Activated CD4-positive, alpha-beta T cell treated with anti-CD3 and anti-CD28 coated beads for 24 hours (primary cell): ENCODE measurements around the gene BAIAP3.
"Not testable (repeated sequence)": the region's sequence is repeated elsewhere in the genome, so short reads cannot be mapped to it uniquely, and the experiment has no call there.

Experiments used
- DNase-seq, 2 donors: peaks; one replicate each; pipeline ENCODE4 v3.0.0-alpha.2; 2020; ENCODE audit warnings: low read depth in 2 of 2

Gene BAIAP3

DNA sequence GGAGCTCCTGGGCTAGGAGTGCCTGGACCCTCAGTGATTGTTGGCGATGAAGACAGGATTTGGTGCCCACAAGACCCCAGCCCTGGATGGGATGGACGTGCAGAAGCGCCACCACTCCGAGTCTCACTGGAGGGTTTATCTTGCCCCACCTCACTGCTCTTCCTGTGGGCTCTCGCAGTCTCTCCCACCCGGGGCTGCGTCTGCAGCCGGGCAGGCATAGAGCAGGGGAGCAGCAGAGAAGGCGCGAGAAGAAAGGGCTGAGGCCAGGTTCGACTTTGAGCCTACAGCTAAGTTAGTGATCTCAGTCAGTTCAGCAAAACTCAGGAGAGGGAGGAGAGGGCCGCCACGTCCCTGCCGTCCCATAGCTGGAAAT, 17.4 kb upstream of the BAIAP3 start:
- DNase-seq = no peak

GRCh38 chr16:1317479-1318267, 15.8 kb upstream of the BAIAP3 start:
- no peak for DNase-seq

DNA sequence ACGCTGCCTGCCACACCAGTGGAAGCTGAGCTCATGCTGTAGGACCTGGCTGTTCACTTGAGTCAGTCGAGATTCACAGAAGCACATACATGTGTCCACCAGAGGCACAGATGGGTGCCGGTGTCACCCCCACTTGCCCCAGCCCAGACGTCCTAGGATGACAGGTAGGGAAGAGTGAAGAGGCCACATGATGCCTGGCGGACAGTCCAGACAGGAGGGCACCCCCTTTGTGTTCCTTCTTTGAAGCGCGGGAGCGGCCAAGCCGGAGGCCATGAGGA, 15.2 kb upstream of the BAIAP3 start:
- no peak for DNase-seq

DNA sequence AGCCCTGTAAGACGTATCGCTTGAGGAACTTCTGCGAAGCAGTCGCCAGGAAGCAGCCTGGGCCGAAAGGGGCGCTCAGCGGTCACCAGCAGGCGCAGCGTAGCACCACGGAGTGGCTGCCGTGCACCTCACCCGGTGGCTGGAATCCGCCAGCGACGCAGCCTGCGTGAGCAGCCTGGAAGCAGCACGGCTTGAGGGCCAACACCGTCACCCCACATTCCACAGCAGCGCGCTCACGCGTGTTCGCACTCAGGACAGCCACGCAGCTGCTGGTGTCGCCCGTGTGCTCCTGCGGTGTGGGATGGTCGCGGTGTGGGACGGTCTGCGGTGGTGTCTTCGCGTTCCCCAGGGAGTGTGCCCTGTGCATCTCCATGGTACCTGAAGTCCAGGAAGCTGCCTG, 14.4 kb upstream of the BAIAP3 start:
- no peak for DNase-seq

- no peak for DNase-seq
Observed at GRCh38 chr16:1320097-1320496, 13.3 kb upstream of the BAIAP3 start.

DNA sequence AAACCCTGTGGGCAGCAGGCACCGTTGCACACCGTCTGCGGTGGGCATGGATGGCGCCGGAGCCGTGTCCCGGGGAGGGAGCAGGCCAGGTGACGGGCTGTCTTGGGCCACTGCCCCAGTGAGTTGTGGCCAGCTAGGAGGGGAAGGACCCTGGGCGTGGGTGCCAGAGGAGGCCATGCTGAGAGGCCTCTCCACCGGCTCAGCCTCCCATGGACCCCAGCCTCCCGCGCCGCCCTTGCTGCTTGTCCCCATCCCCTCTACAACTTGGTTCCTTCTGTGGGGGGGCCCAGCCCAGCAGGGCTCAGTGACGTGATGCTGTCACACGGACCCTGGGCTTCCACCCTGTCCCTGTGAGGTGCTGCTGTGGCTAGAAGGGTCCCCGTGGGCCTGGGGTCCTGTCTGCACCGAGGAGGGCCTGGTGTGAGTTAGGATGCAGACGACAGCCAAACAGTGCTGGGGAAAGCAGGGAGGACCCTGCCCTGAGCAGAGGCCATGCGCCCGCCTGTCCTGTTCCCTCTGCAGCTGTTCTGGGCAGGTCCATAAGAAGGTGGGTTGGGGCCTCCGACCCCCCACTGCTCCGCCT, 12.7 kb upstream of the BAIAP3 start:
- DNase-seq = no peak

- no peak for DNase-seq
Observed at GRCh38 chr16:1322407-1322806, 11.0 kb upstream of the BAIAP3 start.

GRCh38 chr16:1323296-1324239, 9.9 kb upstream of the BAIAP3 start:
- no peak for DNase-seq

GRCh38 chr16:1324286-1324826, 9.1 kb upstream of the BAIAP3 start:
- DNase-seq = no peak

DNA sequence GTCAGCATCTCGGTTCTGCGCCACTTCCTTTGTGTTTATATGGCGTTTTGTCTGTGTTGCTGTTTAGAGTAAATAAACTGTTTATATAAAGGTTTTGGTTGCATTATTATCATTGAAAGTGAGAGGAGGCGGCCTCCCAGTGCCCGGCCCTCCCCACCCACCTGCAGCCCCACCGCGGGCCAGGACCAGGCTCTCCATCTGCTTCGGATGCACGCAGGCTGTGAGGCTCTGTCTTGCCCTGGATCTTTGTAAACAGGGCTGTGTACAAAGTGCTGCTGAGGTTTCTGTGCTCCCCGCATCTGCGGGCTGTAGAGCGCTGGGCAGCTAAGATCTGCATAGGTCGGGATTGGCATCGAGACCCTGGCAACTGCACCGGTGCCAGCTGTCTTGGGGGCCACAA, 8.2 kb upstream of the BAIAP3 start:
- no peak for DNase-seq

GRCh38 chr16:1325673-1326371, 7.6 kb upstream of the BAIAP3 start:
- DNase-seq = no peak

DNA sequence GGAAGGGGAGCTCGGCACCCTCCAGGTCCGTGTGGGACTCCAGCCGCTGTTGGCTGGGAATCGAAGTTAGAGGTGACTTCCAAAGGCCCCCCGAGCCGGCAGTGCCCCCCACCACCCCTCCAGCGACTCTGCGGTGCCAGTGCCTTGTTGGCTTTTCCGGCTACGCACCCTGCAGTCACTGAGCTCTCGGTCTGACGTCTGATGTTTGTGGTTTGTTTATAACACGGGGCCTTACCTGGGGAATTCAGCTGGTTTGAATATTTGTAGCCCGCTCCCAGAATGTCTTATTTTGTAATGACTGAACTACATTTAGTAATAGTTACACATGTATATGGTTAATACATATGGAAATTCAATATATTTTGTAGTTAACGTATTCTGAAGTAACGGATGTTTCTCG, 7.1 kb upstream of the BAIAP3 start:
- no peak for DNase-seq

- no peak for DNase-seq
Observed at GRCh38 chr16:1326946-1327618, 6.4 kb upstream of the BAIAP3 start.

- no peak for DNase-seq
Observed at GRCh38 chr16:1327619-1327947, 5.9 kb upstream of the BAIAP3 start.

DNA sequence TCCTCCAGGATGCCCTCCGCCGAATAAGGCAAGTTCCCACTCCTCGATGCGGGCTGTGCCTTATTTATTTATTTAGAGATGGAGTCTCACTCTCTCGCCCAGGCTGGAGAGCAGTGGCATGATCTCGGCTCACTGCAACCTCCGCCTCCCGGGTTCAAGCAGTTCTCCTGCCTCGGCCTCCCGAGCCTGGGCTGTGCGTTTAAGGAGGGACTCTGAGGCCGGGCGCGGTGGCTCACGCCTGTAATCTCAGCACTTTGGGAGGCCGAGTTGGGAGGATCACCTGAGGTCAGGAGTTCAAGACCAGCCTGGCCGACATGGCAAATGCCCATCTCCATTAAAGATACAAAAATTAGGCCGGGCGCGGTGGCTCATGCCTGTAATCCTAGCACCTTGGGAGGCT, 5.3 kb upstream of the BAIAP3 start:
- DNase-seq = not testable (repeated sequence)

DNA sequence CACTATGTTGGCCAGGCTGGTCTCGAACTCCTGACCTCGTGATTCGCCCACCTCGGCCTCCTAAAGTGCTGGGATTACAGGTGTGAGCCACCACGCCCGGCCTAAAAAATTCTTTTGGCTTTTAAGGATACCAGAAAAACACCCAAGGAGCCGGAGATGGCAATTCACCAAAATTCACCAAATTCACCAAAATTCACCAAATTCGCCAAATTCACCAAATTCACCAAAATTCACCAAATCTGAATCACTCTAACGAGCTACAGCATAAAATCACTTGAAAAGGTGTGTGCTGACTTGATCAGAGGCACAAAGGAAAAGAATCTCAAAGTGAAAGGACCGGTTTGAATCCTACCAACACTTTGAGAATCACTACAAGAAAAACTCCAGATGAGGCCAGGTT, 4.5 kb upstream of the BAIAP3 start:
- DNase-seq = not testable (repeated sequence)

- peak in 1 of 2 donors; percentile 33 for DNase-seq
Observed at GRCh38 chr16:1330260-1330914, 3.1 kb upstream of the BAIAP3 start.

- no peak for DNase-seq
Observed at GRCh38 chr16:1330931-1331711, 2.3 kb upstream of the BAIAP3 start.

DNA sequence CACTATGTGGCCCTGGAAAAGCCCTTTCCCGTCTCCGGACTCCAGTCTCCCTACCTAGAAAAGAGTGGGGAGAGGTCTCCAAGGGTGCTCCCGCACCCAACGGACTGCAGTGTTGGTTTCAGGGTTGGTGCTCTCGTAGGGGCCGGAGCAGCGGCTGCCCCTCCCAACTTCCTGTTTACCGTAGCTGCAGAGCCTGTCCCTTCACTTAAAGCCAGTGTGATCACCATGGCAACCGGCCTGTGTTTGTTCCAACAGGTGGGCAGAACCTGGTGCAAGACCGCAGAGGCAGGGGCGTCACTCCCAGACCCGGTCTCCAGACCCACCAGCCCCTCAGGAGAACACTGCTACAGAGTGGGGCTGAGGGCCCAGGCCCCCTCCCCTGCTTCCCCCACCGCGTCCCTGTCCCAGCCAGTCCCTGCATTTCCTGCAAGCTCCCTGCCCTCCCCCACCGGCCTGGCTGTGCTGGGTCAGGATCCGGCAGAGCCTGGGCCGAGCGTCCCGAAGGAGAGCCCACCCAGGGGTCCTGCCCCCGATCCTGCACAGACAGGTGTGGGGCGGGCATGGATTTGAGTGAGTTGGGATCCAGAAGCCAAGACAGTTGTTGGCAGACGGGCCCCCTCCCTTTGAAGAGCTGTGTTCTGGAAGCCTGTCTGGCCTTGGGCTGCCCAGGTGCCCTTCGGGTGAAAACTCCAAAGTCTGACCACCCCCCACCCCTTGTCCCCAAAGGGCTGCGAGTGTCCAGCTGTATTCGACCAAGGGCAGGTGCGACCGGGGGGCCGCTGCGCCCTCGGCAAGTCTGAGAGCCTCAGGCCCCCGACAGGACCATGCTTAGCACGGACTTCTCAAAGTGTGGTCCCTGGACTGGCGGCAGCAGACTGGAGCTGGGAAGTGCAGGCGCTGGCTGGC, 1.5 kb upstream of the BAIAP3 start:
- DNase-seq = no peak
